H9 (cell line): Measurements from ENCODE around the gene AMH. TPM values are rescaled to one million over a fixed set of nuclear protein-coding genes. Genes with fewer than 3 reads are reported as not detected.
A peak's percentile ranks its signal among the peaks of the same experiment; 100 is the strongest.

Experiments
- DNase-seq: peaks from one replicate; pipeline ENCODE4 v3.0.0-alpha.2; 2017
- H2AFZ ChIP-seq: one replicate; pipeline ENCODE4 v1.6.1; 2013; ENCODE audit warnings: mild to moderate bottlenecking, low read length, control low read depth, moderate library complexity
- H2AK5ac ChIP-seq: 2 replicates; pipeline ENCODE4 v1.6.1; 2013; ENCODE audit warnings: low read length, control low read depth, mixed read lengths; ENCODE audit not compliant: insufficient read length
- H2BK120ac ChIP-seq: one replicate; pipeline ENCODE4 v1.6.1; 2013; ENCODE audit warnings: low read depth, mild to moderate bottlenecking, low read length, control low read depth, inconsistent platforms; ENCODE audit not compliant: poor library complexity, severe bottlenecking
- H2BK12ac ChIP-seq: 2 replicates; pipeline ENCODE4 v1.6.1; 2013; ENCODE audit warnings: low read length, control low read depth, mixed read lengths, low read depth; ENCODE audit not compliant: insufficient read length
- H2BK15ac ChIP-seq: 2 replicates; pipeline ENCODE4 v1.6.1; 2013; ENCODE audit warnings: low read depth, low read length, control low read depth
- H2BK20ac ChIP-seq: one replicate; pipeline ENCODE4 v1.6.1; 2013; ENCODE audit warnings: low read depth, mild to moderate bottlenecking, low read length, control low read depth, inconsistent platforms; ENCODE audit not compliant: poor library complexity, severe bottlenecking
- H2BK5ac ChIP-seq: 2 replicates; pipeline ENCODE4 v1.6.1; 2013; ENCODE audit warnings: low read length, control low read depth, mixed read lengths; ENCODE audit not compliant: insufficient read length
- H3K14ac ChIP-seq: 2 replicates; pipeline ENCODE4 v1.6.1; 2013; ENCODE audit warnings: low read length, control low read depth; ENCODE audit not compliant: insufficient read depth
- H3K18ac ChIP-seq: 2 replicates; pipeline ENCODE4 v1.6.1; 2013; ENCODE audit warnings: low read depth, mild to moderate bottlenecking, mixed read lengths, low read length, control low read depth; ENCODE audit not compliant: insufficient read length
- H3K23ac ChIP-seq: 2 replicates; pipeline ENCODE4 v1.6.1; 2013; ENCODE audit warnings: low read length, control low read depth, mixed read lengths, low read depth; ENCODE audit not compliant: insufficient read length
- H3K23me2 ChIP-seq: 2 replicates; pipeline ENCODE4 v1.6.1; 2013; ENCODE audit warnings: low read depth, mild to moderate bottlenecking, mixed read lengths, low read length, control low read depth; ENCODE audit not compliant: insufficient read length, poor library complexity, severe bottlenecking
- H3K27ac ChIP-seq: 2 replicates; pipeline ENCODE4 v1.5.1; 2013; ENCODE audit warnings: low read length, control low read depth, mixed read lengths, low read depth; ENCODE audit not compliant: insufficient read length
- H3K27me3 ChIP-seq: 2 replicates; pipeline ENCODE4 v1.6.1; 2013; ENCODE audit warnings: low read length, control low read depth, inconsistent platforms; ENCODE audit not compliant: insufficient read depth
- H3K4ac ChIP-seq: 2 replicates; pipeline ENCODE4 v1.6.1; 2013; ENCODE audit warnings: low read depth, mild to moderate bottlenecking, control low read depth, inconsistent platforms, low read length, moderate library complexity
- H3K4me1 ChIP-seq: 2 replicates; pipeline ENCODE4 v1.6.1; 2013; ENCODE audit warnings: low read length, control low read depth, inconsistent platforms; ENCODE audit not compliant: insufficient read depth
- H3K4me2 ChIP-seq: 2 replicates; pipeline ENCODE4 v1.6.1; 2013; ENCODE audit warnings: low read length, control low read depth, mixed read lengths; ENCODE audit not compliant: insufficient read length, insufficient read depth
- H3K56ac ChIP-seq: 2 replicates; pipeline ENCODE4 v1.6.1; 2013; ENCODE audit warnings: low read depth, mild to moderate bottlenecking, mixed read lengths, low read length, control low read depth; ENCODE audit not compliant: insufficient read length
- H3K79me1 ChIP-seq: 2 replicates; pipeline ENCODE4 v1.6.1; 2013; ENCODE audit warnings: low read depth, mild to moderate bottlenecking, moderate library complexity, low read length, control low read depth, inconsistent platforms; ENCODE audit not compliant: insufficient read depth, poor library complexity, severe bottlenecking
- H3K79me2 ChIP-seq: 2 replicates; pipeline ENCODE4 v1.6.1; 2013; ENCODE audit warnings: low read length, control low read depth, inconsistent platforms; ENCODE audit not compliant: insufficient read depth
- H3K9ac ChIP-seq: 2 replicates; pipeline ENCODE4 v1.6.1; 2013; ENCODE audit warnings: low read length, control low read depth, mixed read lengths; ENCODE audit not compliant: insufficient read length; ENCODE audit errors: extremely low read depth
- H3K9me3 ChIP-seq: one replicate; pipeline ENCODE4 v1.6.1; 2013; ENCODE audit warnings: low read depth, low read length, inconsistent platforms; ENCODE audit not compliant: control insufficient read depth
- H3T11ph ChIP-seq: one replicate; pipeline ENCODE4 v1.6.1; 2013; ENCODE audit warnings: mild to moderate bottlenecking, low read length, control low read depth, inconsistent platforms
- H4K20me1 ChIP-seq: one replicate; pipeline ENCODE4 v1.6.1; 2013; ENCODE audit not compliant: control insufficient read depth, insufficient read length, insufficient read depth
- H4K5ac ChIP-seq: 2 replicates; pipeline ENCODE4 v1.6.1; 2013; ENCODE audit warnings: low read depth, mild to moderate bottlenecking, mixed read lengths, low read length, control low read depth; ENCODE audit not compliant: insufficient read length
- H4K8ac ChIP-seq: replicated peaks from 2 replicates; pipeline ENCODE4 v1.6.1; 2013; ENCODE audit warnings: low read length, control low read depth, mixed read lengths, low read depth; ENCODE audit not compliant: insufficient read length
- H4K91ac ChIP-seq: 2 replicates; pipeline ENCODE4 v1.6.1; 2013; ENCODE audit warnings: low read depth, mild to moderate bottlenecking, moderate library complexity, mixed read lengths, low read length, control low read depth; ENCODE audit not compliant: insufficient read length
- H3K27ac Mint-ChIP-seq, 3 experiments: 2 replicates in 2 of 3; 3 replicates in 1 of 3; pipeline ENCODE4 v1.8.0; 2020 to 2021; ENCODE audit warnings: mixed read lengths in 3 of 3, mild to moderate bottlenecking in 1 of 3, moderate library complexity in 1 of 3
- H3K27me3 Mint-ChIP-seq: 2 replicates; pipeline ENCODE4 v1.8.0; 2021; ENCODE audit warnings: low read depth, mild to moderate bottlenecking, moderate library complexity, mixed read lengths
- H3K36me3 Mint-ChIP-seq, 3 experiments: 2 replicates in 2 of 3; 3 replicates in 1 of 3; pipeline ENCODE4 v1.8.0; 2020 to 2021; ENCODE audit warnings: low read depth in 3 of 3, mixed read lengths in 3 of 3; ENCODE audit not compliant: insufficient read depth in 1 of 3
- H3K4me1 Mint-ChIP-seq, 2 experiments: 2 replicates each; pipeline ENCODE4 v1.8.0; 2020; ENCODE audit warnings: mixed read lengths in 2 of 2
- H3K4me3 Mint-ChIP-seq, 2 experiments: 2 replicates in 1 of 2; 3 replicates in 1 of 2; pipeline ENCODE4 v1.8.0; 2020 to 2021; ENCODE audit warnings: mild to moderate bottlenecking in 2 of 2, mixed read lengths in 2 of 2, moderate library complexity in 1 of 2
- H3K9me3 Mint-ChIP-seq, 2 experiments: 2 replicates in 1 of 2; 3 replicates in 1 of 2; pipeline ENCODE4 v1.8.0; 2020; ENCODE audit warnings: mild to moderate bottlenecking in 2 of 2, mixed read lengths in 2 of 2, moderate library complexity in 1 of 2
- CTCF ChIP-seq: fragments of 200-600 bp; sonication (generic); conservative IDR thresholded peaks from 3 replicates; pipeline ENCODE4 v1.8.0; 2021; ENCODE audit warnings: antibody characterized with exemption, mild to moderate bottlenecking
- WGBS: extraction: QIAGEN DNeasy Blood & Tissue Kit; methylation state at CpG from one replicate; pipeline ENCODE4 v1.1.7; 2013; ENCODE audit warnings: missing lambda C conversion rate, low lambda C conversion rate, mixed read lengths; ENCODE audit not compliant: insufficient read length; ENCODE audit errors: extremely low coverage; 5-methylcytosine and 5-hydroxymethylcytosine counted together
- total RNA-seq: library from RNA; stranded (reverse); gene quantifications from 2 replicates; pipeline ENCODE4 v1.2.1, GENCODE V29; 2021

AMH gene
- total RNA-seq, 1 experiment from 2014 or later = 70.7 TPM

DNA sequence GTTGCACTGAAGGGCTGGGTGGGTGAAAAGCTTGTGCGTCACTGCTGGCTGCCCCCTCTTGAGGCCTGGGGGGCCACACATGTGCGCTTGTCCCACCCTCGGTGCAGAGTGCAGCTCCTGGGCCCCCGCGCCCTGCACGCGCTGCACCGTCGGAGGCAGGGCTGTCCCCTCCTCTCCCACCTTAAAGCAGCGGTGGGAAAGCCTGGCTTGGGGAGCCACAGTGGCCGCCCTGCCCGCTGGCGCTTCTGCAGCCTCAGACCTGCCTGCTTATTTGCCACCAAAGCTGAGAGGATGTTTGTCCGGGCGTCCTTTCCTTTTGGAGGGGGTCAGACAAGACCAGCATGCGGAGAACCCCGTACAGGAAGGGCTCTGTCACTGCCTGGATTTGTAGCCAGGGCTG lies 39.7 kb upstream of the AMH start:
- no peak overlapping the region for H4K91ac ChIP-seq
- H2AK5ac ChIP-seq = no peak overlapping the region
- Mint-ChIP-seq H3K9me3 (no peaks in the 10 kb centered on the region), H3K27me3 (no peaks in the 10 kb centered on the region), H3K36me3 (peaks cover 21 to 41% (median 40%) of the 10 kb centered on the region in 3 experiments), H3K27ac (peak overlapping the region in 2 of 3 experiments; percentile 28 to 74; a peak in 1 of 7 replicates), H3K4me3 (no peak overlapping the region), H3K4me1 (no peaks in the 10 kb centered on the region)
- H2BK20ac ChIP-seq = no peak overlapping the region
- H3T11ph ChIP-seq = no peak overlapping the region
- no peak overlapping the region for H3K4ac ChIP-seq
- H2BK120ac ChIP-seq = no peak overlapping the region
- H2BK12ac ChIP-seq = no peak overlapping the region
- no peak overlapping the region for H3K9ac ChIP-seq
- no CpG with 5 or more reads among the region's 17 CpGs for WGBS
- no peak overlapping the region for H3K27ac ChIP-seq
- no peak overlapping the region for H3K14ac ChIP-seq
- H3K4me2 ChIP-seq = no peak overlapping the region
- no peaks in the 10 kb centered on the region for H3K23me2 ChIP-seq
- no peaks in the 10 kb centered on the region for H4K20me1 ChIP-seq
- no peak for TF ChIP-seq CTCF
- H3K18ac ChIP-seq = no peak overlapping the region
- H3K23ac ChIP-seq = no peak overlapping the region
- no peak overlapping the region for H4K5ac ChIP-seq
- H3K9me3 ChIP-seq = no peaks in the 10 kb centered on the region
- DNase-seq = no peak
- H2AFZ ChIP-seq = no peak overlapping the region
- no peaks in the 10 kb centered on the region for H3K79me1 ChIP-seq
- H4K8ac ChIP-seq = no peak overlapping the region
- no peak overlapping the region for H2BK15ac ChIP-seq
- no peaks in the 10 kb centered on the region for H3K4me1 ChIP-seq
- no peaks in the 10 kb centered on the region for H3K79me2 ChIP-seq
- H3K56ac ChIP-seq = no peak overlapping the region
- no peak overlapping the region for H2BK5ac ChIP-seq
- no peaks in the 10 kb centered on the region for H3K27me3 ChIP-seq
